DOHH2 (cell line): ENCODE measurements around the gene CATSPER1.

Source experiments
- H3F3A ChIP-seq: fragments of 200-600 bp; sonication (generic), shearing (Covaris generic); 2 replicates; pipeline ENCODE4 v1.6.0; 2016; ENCODE audit warnings: antibody characterized with exemption, mild to moderate bottlenecking; ENCODE audit not compliant: control insufficient read depth, insufficient read depth
- H3K27ac ChIP-seq: fragments of 200-600 bp; sonication (generic); 2 replicates; pipeline ENCODE4 v1.5.1; 2014; ENCODE audit warnings: low read depth, mild to moderate bottlenecking, low read length, moderate library complexity
- H3K27me3 ChIP-seq: fragments of 200-600 bp; sonication (generic); 2 replicates; pipeline ENCODE4 v1.6.1; 2014; ENCODE audit warnings: mild to moderate bottlenecking, low read length, mixed read lengths; ENCODE audit not compliant: control insufficient read depth
- H3K36me3 ChIP-seq: fragments of 200-600 bp; sonication (generic); 2 replicates; pipeline ENCODE4 v1.6.1; 2014; ENCODE audit warnings: mild to moderate bottlenecking, low read length, moderate library complexity, mixed read lengths; ENCODE audit not compliant: control insufficient read depth
- H3K4me1 ChIP-seq: fragments of 200-600 bp; sonication (generic); 2 replicates; pipeline ENCODE4 v1.6.1; 2014; ENCODE audit warnings: mild to moderate bottlenecking, low read length, mixed read lengths; ENCODE audit not compliant: control insufficient read depth
- H3K4me2 ChIP-seq: fragments of 200-600 bp; sonication (generic); 2 replicates; pipeline ENCODE4 v1.6.0; 2014; ENCODE audit warnings: mild to moderate bottlenecking, low read length, moderate library complexity
- H3K4me3 ChIP-seq: fragments of 200-600 bp; sonication (generic); 2 replicates; pipeline ENCODE4 v1.5.1; 2014; ENCODE audit warnings: mild to moderate bottlenecking, low read length, mixed read lengths
- H3K79me2 ChIP-seq: fragments of 200-600 bp; sonication (generic); 2 replicates; pipeline ENCODE4 v1.6.1; 2014; ENCODE audit warnings: mild to moderate bottlenecking, low read length, mixed read lengths; ENCODE audit not compliant: control insufficient read depth
- H3K9me2 ChIP-seq: fragments of 200-600 bp; sonication (generic); replicated peaks from 2 replicates; pipeline ENCODE4 v1.6.1; 2014; ENCODE audit warnings: mild to moderate bottlenecking, low read length, mixed read lengths; ENCODE audit not compliant: control insufficient read depth
- H3K9me3 ChIP-seq: fragments of 200-600 bp; sonication (generic); 2 replicates; pipeline ENCODE4 v1.6.1; 2014; ENCODE audit warnings: antibody characterized with exemption, low read length, mixed read lengths; ENCODE audit not compliant: control insufficient read depth, insufficient read depth
- H4K20me1 ChIP-seq: fragments of 200-600 bp; sonication (generic); 2 replicates; pipeline ENCODE4 v1.6.0; 2014; ENCODE audit warnings: low read depth, mild to moderate bottlenecking, antibody characterized with exemption, low read length, moderate library complexity; ENCODE audit not compliant: control insufficient read depth, insufficient read depth
- CTCF ChIP-seq: fragments of 200-600 bp; sonication (generic); IDR thresholded peaks from one replicate; pipeline ENCODE4 v1.5.1; 2014; ENCODE audit warnings: antibody characterized with exemption, mild to moderate bottlenecking, low read depth, low read length; ENCODE audit not compliant: poor library complexity, severe bottlenecking
- EZH2phosphoT487 ChIP-seq: fragments of 200-600 bp; sonication (generic); IDR thresholded peaks from 2 replicates; pipeline ENCODE4 v1.6.1; 2017; ENCODE audit warnings: borderline replicate concordance, mild to moderate bottlenecking, antibody characterized with exemption, low read length, moderate library complexity, mixed read lengths

Gene CATSPER1

DNA sequence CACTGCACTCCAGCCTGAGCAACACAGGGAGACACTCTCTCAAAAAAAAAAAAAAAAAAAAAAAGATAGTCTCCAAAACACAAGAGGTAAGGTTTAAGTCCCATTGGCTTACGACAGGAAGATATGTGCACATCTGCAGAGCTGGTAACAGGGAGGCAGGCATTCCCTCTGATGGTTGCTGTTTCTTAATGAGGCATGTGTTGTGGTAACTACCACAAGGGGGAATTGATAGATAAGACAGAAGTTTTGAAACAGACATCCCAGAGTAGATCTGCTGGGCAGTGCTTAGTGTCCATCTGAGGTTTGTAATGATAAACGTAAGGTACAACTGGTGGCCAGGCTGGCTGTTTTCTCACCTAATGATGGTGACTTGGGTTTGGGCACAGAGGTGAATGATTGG is 29.0 kb downstream of the CATSPER1 start:
- TF ChIP-seq CTCF: no peak
- TF ChIP-seq EZH2phosphoT487: no peak
- Histone ChIP-seq H3F3A (peaks cover 11% of the 10 kb centered on the region), H3K9me3 (no peaks in the 10 kb centered on the region), H3K79me2 (peaks cover 39% of the 10 kb centered on the region), H3K36me3 (peaks cover 58% of the 10 kb centered on the region), H4K20me1 (peaks cover 9% of the 10 kb centered on the region; the same call in 1 of the 2 replicates), H3K9me2 (no peaks in the 10 kb centered on the region), H3K27me3 (no peaks in the 10 kb centered on the region), H3K4me1 (peaks cover 7% of the 10 kb centered on the region; the same call in 1 of the 2 replicates), H3K4me3 (no peak overlapping the region), H3K27ac (no peak overlapping the region), H3K4me2 (no peak overlapping the region)

GRCh38 chr11:65992056-65992455 is 34.2 kb downstream of the CATSPER1 start:
- no peaks in the 10 kb centered on the region; the same call in 1 of the 2 replicates for H3K79me2 ChIP-seq
- 0 out of 2 replicates have a peak, but pooled peaks cover 2% of the 10 kb centered on the region for H3K4me1 ChIP-seq
- no peak overlapping the region for H3K4me2 ChIP-seq
- no peaks in the 10 kb centered on the region for H3K27me3 ChIP-seq
- no peak overlapping the region for H3K4me3 ChIP-seq
- H3K36me3 ChIP-seq: peaks cover 34% of the 10 kb centered on the region
- H3K9me2 ChIP-seq: no peaks in the 10 kb centered on the region
- TF ChIP-seq CTCF (no peak), EZH2phosphoT487 (no peak)
- H3K9me3 ChIP-seq: no peaks in the 10 kb centered on the region
- no peaks in the 10 kb centered on the region for H4K20me1 ChIP-seq
- peaks cover 15% of the 10 kb centered on the region; the same call in 1 of the 2 replicates for H3F3A ChIP-seq
- no peak overlapping the region for H3K27ac ChIP-seq

GRCh38 chr11:65988791-65989592 is 37.3 kb downstream of the CATSPER1 start:
- no peak for TF ChIP-seq EZH2phosphoT487
- TF ChIP-seq CTCF: peak; percentile 99
- no peaks in the 10 kb centered on the region for H3K79me2 ChIP-seq
- peaks cover 20% of the 10 kb centered on the region for H3K36me3 ChIP-seq
- no peak overlapping the region for H3K27ac ChIP-seq
- 0 out of 2 replicates have a peak, but pooled peaks cover 2% of the 10 kb centered on the region for H3K4me1 ChIP-seq
- no peak overlapping the region for H3K4me3 ChIP-seq
- no peaks in the 10 kb centered on the region for H3K9me3 ChIP-seq
- no peaks in the 10 kb centered on the region for H4K20me1 ChIP-seq
- no peaks in the 10 kb centered on the region for H3K9me2 ChIP-seq
- no peaks in the 10 kb centered on the region for H3K27me3 ChIP-seq
- H3K4me2 ChIP-seq: no peak overlapping the region
- H3F3A ChIP-seq: peaks cover 9% of the 10 kb centered on the region; the same call in 1 of the 2 replicates
